Stimulated activated CD8-positive, alpha-beta memory T cell treated with anti-CD3 and anti-CD28 coated beads, Interleukin-12 subunit alpha, Interleukin-12 subunit beta, amount 100 ng/mL, for 24 hours (primary cell): ENCODE measurements around the gene S100A8.

Experiments
- DNase-seq: peaks from one replicate; pipeline ENCODE4 v3.0.0-alpha.2; 2020; ENCODE audit errors: extremely low read depth

Gene S100A8

GRCh38 chr1:153392822-153393221 is 1.9 kb upstream of the S100A8 start:
- no peak for DNase-seq

- no peak for DNase-seq
Measured at GRCh38 chr1:153392258-153392657, 1.4 kb upstream of the S100A8 start.

- DNase-seq, result no peak
Measured at GRCh38 chr1:153389973-153390879, 647 bp downstream of the S100A8 start.

- no peak for DNase-seq
Measured at GRCh38 chr1:153389401-153389800, 1.5 kb downstream of the S100A8 start.

DNA sequence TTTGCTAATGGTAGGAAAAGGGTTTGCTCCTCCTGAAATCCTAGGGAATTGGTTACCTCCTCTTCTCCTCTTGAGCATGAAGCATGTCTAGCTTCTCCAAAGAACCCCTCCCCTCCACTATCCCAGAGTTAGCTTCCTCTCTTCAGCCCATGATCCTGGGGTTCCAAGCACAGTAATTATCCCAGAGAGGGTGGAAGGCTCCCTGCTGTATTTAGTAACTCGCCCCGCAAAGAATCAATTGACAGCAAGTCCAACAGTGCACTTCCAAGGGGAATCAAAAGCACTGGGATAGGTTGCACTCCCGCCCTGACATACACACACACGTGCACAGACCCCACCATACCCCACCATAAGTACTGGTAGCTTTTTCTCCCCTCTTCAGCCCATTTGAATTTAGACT is 3.1 kb downstream of the S100A8 start:
- no peak for DNase-seq

- no peak for DNase-seq
Measured at GRCh38 chr1:153387001-153387400, 3.9 kb downstream of the S100A8 start.

DNA sequence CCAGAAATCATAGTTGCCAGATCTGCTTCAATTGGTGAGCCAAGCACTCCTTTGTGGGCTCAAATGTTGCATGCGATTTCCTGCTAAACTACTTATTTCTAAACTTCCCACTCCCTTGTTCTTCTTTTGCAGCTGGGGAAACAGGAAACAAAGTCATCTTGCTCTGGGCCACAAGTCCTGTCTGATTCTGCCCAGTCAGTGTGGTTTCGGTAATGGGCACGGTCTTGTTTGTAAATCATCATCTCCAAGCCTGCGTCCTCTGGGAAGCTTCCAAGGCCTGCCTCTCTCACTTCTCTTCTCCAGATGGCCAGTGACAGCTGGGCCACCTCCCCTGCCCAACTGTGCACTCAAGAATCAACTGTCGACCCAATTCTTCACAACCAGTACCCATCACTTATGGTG is 4.4 kb downstream of the S100A8 start:
- no peak for DNase-seq

DNA sequence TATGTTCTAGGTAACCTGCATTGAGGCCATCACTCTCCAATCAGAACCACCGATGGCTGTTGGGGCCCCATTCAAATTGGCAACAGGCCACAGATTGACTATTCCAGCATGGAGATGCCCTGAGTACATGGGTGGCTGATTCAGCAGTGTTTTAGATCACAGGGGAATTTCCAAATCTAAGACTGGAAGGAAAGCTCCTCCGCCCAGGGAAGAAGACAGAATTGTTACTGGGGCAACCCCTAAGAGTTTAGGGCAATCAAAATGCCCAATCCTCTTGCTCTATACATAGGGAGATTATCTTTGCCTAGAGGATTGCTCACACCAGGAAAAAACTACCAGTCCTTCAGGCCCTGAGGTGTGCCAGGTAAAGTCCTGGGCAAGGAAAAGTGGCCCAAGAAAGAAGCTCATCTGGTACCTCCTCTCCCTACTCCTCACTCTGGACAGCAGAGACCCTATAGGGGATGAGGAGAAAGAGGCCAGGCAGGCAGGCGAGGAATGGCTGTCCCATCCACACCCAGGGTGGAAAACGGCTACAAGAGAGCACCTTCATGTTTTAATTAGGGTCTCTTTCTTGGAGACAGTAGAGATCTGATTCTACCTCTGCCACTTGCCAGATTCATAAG is 5.8 kb downstream of the S100A8 start:
- DNase-seq, result no peak

DNA sequence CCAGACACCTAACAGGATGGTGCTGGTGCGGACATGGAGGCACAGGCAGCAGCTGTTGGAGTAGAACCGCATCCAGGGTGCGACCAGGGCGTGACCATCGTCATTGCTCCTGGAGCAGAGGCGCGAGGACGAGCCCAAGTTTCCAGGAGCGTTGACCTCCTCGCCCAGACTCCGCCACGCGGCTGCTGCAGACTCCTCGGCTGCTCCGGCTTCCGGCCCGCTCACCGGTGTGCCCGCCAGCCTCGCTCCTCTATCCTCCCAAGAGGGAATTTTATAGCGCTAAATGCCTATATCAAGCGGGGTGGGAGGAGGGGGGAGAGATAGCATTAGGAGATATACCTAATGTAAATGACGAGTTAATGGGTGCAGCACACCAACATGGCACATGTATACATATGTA is 10.2 kb downstream of the S100A8 start:
- DNase-seq, result no peak

- DNase-seq, result no peak
Measured at GRCh38 chr1:153379591-153379990, 11.3 kb downstream of the S100A8 start.

GRCh38 chr1:153375511-153375910 is 15.4 kb downstream of the S100A8 start, which contains the start of gene S100A12:
S100A12 (minus strand) TSS chr1:153375621; CDS start chr1:153374592, 1,029 bp downstream.
- no peak for DNase-seq

DNA sequence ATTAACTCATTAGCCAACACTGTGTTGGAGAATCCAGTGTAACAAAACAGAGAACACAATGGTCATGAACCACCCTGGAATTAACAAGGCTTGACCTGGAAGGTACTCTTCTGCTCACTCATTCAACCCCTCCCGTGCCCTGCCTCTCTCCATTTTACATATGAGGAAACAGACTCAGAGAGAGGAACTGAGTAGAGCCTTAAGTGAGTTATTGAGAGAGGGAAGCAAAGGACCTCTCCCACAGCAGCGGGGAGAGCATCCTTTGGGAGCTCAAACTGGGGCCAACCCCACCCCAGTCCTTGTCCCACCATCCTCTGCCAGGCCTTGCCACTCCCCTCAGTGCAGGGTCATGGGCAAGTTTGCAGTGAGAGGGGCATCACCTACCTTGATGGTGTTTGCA is 16.8 kb downstream of the S100A8 start:
- DNase-seq, result no peak

- DNase-seq, result no peak
Measured at GRCh38 chr1:153372571-153372970, 18.3 kb downstream of the S100A8 start.

DNA sequence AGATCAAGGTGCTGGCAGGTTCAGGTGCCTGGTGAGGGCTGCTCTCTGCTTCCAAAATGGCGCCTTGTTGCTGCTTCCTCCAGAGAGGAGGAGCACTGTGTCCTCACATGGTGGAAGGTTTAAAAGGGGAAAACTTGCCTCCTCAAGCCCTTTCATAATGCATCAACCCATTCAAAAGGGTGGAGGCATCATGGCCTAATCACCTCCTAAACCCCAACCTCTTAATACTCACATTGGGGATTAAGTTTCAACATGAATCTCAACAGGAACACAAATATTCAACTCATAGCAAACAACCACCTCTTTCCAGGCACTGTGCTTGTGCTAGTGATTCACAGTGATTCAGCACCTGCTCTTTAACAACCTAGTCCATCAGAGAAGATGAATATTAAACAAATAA is 19.6 kb downstream of the S100A8 start:
- no peak for DNase-seq

DNA sequence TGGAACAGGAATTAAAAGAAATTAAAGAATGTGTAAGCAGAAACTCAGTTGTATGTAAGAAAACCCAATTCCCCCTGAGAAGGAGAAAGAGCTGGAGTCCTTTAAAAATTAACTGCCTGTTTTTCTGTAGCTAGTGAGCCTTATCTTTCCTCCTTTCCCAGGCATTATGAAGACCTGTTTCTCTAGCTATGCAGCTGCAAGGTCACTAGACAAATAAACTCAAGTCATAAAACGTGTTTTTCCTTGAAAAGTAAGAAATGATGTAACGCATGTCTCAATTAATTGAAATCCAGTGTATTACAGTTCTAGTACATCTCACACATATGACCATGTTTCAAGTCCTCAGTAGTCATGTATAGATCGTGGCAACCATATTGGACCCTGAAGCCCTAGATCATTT is 20.7 kb downstream of the S100A8 start:
- no peak for DNase-seq

- no peak for DNase-seq
Measured at GRCh38 chr1:153368495-153368894, 22.4 kb downstream of the S100A8 start.

GRCh38 chr1:153367090-153367489 is 23.8 kb downstream of the S100A8 start:
- DNase-seq, result no peak

- DNase-seq, result no peak
Measured at GRCh38 chr1:153366261-153366660, 24.6 kb downstream of the S100A8 start.

GRCh38 chr1:153365696-153366095 is 25.2 kb downstream of the S100A8 start:
- DNase-seq, result no peak

DNA sequence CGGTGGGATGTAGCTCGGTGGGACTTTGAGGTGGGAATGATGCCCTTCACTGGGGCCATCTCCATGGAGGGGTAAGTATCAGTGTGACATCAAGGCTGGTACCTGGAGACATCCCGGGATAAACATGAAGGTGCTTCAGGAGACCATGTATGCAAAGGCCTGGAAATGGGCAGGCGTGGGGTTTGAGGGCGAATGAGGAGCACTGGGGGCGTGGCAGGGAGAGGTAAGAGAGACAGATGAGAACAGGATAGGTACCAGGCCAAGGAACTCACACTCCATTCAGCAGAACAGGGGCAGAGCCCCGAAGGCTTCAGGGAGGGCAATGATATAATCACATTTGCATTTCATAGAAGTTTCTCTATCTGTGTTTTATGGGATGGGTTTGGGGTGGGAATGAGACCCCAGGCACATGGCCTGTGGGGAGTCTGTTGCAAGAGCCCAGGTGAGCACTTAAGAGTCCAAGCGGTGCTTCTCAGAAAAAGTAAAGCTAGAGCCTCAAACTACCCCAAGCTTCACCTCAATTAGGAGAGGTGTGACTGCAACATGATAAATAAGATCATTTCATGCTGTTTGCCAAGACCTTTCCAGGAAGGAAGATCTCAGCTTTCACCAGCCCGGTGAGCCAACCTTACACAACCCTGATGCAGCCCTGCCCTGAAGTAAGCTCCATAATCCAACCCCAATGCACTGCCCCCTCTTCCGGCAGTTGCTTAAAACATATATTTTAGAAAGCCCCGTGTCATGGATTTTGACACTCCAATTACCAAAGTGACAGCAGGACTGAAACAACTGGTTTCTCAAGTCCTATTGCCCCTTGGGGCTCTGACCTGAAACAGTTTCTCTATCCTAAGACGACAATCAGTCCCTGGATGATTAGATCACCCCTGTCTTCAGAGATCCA is 25.9 kb downstream of the S100A8 start:
- DNase-seq, result no peak

GRCh38 chr1:153364156-153364555 is 26.7 kb downstream of the S100A8 start:
- no peak for DNase-seq

- DNase-seq, result no peak
Measured at GRCh38 chr1:153363641-153364040, 27.2 kb downstream of the S100A8 start.
